Adrenal gland (tissue), 5 donors: Measurements from ENCODE around the gene DNAH1.

Experiments
- POLR2A ChIP-seq, 2 donors: fragments of 450-650 bp; IDR thresholded peaks; one replicate each; pipeline ENCODE4 v1.6.1; 2017; ENCODE audit warnings: antibody characterized with exemption in 2 of 2, mild to moderate bottlenecking in 2 of 2, moderate library complexity in 1 of 2
- TF ChIP-seq, protein P1 (sequence below), 6 experiments: fragments of 450-650 bp in 4 of 6; fragments of 200-600 bp in 2 of 6; sonication (generic) in 1 of 6; IDR thresholded peaks; 1 replicate in 5 of 6; 2 replicates in 1 of 6; pipeline versions ENCODE4 v1.5.1 to v1.8.0; 2016 to 2021; ENCODE audit warnings: antibody characterized with exemption in 6 of 6, mild to moderate bottlenecking in 2 of 6, moderate library complexity in 1 of 6
- donor health status: DM: no; HTN: no; CAD: no.

DNA sequence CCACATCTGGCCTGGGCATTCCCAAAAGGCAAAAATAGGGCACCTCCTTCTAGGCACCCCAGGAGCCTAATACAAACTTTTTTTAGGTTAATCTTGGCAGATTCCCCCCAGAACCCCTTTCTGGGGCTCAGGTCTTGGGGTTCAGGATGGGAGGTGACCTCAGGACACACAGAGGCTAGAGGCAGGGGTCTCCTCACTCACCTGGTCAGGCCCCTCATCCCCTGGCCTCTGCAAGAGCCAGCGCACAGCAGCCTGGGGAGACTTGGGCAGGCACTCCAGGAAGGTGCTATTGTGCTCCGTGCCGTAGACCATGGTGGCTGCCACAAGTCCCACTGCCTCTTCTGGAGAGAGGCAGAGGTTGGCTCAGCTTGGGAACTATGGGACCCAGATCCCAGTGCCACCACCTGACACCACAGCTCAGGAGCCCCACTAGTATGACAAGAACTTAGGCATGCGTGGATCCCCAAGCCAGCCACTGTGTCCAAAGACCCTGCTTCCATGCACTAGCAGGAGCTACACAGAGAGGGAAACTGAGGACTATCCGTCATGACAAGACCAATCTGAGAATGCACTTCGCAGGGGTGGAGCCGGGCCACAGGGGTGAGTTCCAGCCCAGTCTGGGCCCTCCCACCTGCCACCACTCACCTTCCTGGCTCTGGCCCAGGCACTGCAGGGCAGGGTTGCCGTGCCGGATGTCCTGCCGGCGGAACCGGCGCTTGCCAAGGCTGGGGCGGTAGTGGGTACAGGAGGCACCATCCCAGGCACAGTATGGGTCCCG lies 121.4 kb downstream of the DNAH1 start:
- TF ChIP-seq, protein P1, sequence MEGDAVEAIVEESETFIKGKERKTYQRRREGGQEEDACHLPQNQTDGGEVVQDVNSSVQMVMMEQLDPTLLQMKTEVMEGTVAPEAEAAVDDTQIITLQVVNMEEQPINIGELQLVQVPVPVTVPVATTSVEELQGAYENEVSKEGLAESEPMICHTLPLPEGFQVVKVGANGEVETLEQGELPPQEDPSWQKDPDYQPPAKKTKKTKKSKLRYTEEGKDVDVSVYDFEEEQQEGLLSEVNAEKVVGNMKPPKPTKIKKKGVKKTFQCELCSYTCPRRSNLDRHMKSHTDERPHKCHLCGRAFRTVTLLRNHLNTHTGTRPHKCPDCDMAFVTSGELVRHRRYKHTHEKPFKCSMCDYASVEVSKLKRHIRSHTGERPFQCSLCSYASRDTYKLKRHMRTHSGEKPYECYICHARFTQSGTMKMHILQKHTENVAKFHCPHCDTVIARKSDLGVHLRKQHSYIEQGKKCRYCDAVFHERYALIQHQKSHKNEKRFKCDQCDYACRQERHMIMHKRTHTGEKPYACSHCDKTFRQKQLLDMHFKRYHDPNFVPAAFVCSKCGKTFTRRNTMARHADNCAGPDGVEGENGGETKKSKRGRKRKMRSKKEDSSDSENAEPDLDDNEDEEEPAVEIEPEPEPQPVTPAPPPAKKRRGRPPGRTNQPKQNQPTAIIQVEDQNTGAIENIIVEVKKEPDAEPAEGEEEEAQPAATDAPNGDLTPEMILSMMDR (IDR thresholded peaks at IDR 0.05): no peak
- TF ChIP-seq POLR2A (IDR thresholded peaks at IDR 0.05): no peak
